ACC112 (cell line): ENCODE measurements around the gene KHDC4.
"Not testable (repeated sequence)": the region's sequence is repeated elsewhere in the genome, so short reads cannot be mapped to it uniquely, and the experiment has no call there.

Source experiments
- H2AFZ ChIP-seq: fragments of 200-600 bp; sonication (generic); one replicate; pipeline ENCODE4 v1.6.0; 2017; ENCODE audit warnings: antibody characterized with exemption, low read length; ENCODE audit not compliant: unreplicated experiment
- H3K27ac ChIP-seq: fragments of 200-600 bp; sonication (generic); 2 replicates; pipeline ENCODE4 v1.5.1; 2014; ENCODE audit warnings: low read depth, mild to moderate bottlenecking, antibody characterized with exemption, low read length, moderate library complexity
- H3K27me3 ChIP-seq: fragments of 200-600 bp; sonication (generic); 2 replicates; pipeline ENCODE4 v1.6.1; 2014; ENCODE audit warnings: mild to moderate bottlenecking, antibody characterized with exemption, low read length, moderate library complexity, mixed read lengths; ENCODE audit not compliant: insufficient read depth
- H3K36me3 ChIP-seq: fragments of 200-600 bp; sonication (generic); 2 replicates; pipeline ENCODE4 v1.6.1; 2016; ENCODE audit warnings: mild to moderate bottlenecking, antibody characterized with exemption, low read length, moderate library complexity, mixed read lengths; ENCODE audit not compliant: insufficient read depth
- H3K4me1 ChIP-seq: fragments of 200-600 bp; sonication (generic); one replicate; pipeline ENCODE4 v1.6.1; 2016; ENCODE audit warnings: low read length, mixed read lengths; ENCODE audit not compliant: insufficient read depth, unreplicated experiment, control insufficient read depth
- H3K4me3 ChIP-seq: fragments of 200-600 bp; sonication (generic); 2 replicates; pipeline ENCODE4 v1.5.1; 2014; ENCODE audit warnings: mild to moderate bottlenecking, low read depth, low read length
- H3K79me2 ChIP-seq: fragments of 200-600 bp; sonication (generic); one replicate; pipeline ENCODE4 v1.6.0; 2016; ENCODE audit warnings: low read length; ENCODE audit not compliant: control insufficient read depth, unreplicated experiment, insufficient read depth

The KHDC4 gene

DNA sequence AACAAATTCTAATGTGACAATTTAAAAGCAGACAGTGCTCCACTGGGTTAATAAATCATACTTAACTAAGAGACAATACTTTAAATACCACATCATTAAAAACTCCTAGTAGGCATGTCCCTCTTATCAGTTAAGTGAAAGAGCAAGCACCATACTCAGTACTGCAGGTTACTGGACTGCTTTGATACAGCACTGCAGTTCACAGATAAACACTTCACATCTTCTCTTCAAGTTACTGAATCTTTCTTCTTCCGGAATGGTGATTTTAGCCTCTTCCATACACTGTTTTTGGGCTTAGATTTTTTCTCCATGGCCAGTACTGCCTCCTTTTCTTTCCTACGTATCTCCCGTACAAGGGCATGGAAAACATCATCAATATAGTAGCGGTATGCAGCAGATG is 34.1 kb downstream of the KHDC4 start:
- peaks cover 41% of the 10 kb centered on the region for H3K36me3 ChIP-seq

DNA sequence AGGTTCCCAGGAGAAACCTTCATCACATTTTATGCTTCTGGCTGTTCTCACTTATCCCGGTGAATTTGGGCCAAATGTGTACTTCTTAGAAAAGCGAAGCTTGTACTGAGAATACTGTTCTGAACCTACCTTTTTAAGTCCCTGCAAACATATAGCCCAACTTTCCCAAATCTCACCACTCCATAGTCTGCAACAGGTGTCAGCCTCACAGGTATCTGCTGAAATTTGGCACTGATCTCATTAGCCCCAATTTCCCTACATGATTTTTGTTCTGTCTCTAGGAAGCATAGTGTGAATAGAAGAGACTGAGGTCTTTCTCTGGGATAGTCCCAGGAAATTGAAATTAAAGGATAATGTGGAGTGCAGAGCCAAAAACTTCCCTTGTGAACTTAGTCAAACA is 34.5 kb downstream of the KHDC4 start:
- peaks cover 37% of the 10 kb centered on the region for H3K36me3 ChIP-seq
- no peaks in the 10 kb centered on the region for H3K27me3 ChIP-seq

More for the DNA sequence above, 34.1 kb downstream of the KHDC4 start:
- Histone ChIP-seq H3K27me3 (no peaks in the 10 kb centered on the region), H3K79me2 (peaks cover 4% of the 10 kb centered on the region), H3K4me1 (peaks cover 4% of the 10 kb centered on the region), H3K27ac (no peak overlapping the region), H2AFZ (no peak overlapping the region), H3K4me3 (no peak overlapping the region)

DNA sequence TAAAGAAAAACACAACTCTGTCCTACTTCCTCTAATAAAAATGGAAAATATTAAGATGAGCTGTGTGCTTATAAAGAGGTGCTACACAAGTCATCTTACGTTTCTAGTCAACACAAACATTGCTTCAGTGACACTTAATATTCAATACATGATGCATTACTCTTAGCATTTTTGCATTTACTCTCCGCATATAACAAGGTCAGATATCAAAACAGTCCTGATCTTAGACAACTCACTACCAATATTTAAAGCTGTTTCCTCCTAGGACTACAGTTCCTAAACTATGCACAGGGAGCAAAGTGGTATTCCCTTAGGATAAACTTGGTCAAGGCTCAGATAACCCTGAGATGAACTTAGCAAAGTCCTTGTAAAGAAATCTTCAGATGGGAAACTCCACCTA is 35.3 kb downstream of the KHDC4 start:
- Histone ChIP-seq H3K36me3 (peaks cover 30% of the 10 kb centered on the region), H3K27ac (0 out of 2 replicates have a peak overlapping the region, but pooled peaks have one; percentile 16), H3K4me1 (peaks cover 7% of the 10 kb centered on the region), H3K27me3 (no peaks in the 10 kb centered on the region), H2AFZ (no peak overlapping the region), H3K79me2 (no peaks in the 10 kb centered on the region), H3K4me3 (no peak overlapping the region)

More for the DNA sequence above, 34.5 kb downstream of the KHDC4 start:
- Histone ChIP-seq H3K79me2 (no peaks in the 10 kb centered on the region), H3K4me1 (peaks cover 4% of the 10 kb centered on the region), H2AFZ (no peak overlapping the region), H3K4me3 (no peak overlapping the region), H3K27ac (no peak overlapping the region)

DNA sequence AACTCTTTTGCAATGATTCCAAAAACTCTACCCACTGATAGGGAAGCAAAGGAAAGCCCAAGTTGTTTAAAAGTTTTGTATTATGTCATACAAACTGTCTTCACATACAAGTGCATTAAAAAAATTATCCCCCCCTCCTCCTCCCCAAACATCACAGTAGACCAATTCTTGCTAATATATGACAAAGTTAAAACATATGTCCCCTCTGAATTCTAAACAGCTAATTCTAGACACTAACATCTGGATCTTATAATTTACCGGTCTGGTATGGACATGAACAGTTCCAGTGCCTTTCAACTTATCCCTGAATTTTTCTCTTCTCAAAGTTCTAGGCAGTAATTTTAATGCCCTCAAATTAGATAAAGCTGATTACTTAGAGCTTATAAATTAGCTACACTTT is 36.5 kb downstream of the KHDC4 start:
- Histone ChIP-seq H2AFZ (no peak overlapping the region), H3K27me3 (no peaks in the 10 kb centered on the region), H3K79me2 (no peaks in the 10 kb centered on the region), H3K27ac (no peak overlapping the region), H3K4me3 (no peak overlapping the region), H3K36me3 (peaks cover 27% of the 10 kb centered on the region), H3K4me1 (peaks cover 18% of the 10 kb centered on the region)

DNA sequence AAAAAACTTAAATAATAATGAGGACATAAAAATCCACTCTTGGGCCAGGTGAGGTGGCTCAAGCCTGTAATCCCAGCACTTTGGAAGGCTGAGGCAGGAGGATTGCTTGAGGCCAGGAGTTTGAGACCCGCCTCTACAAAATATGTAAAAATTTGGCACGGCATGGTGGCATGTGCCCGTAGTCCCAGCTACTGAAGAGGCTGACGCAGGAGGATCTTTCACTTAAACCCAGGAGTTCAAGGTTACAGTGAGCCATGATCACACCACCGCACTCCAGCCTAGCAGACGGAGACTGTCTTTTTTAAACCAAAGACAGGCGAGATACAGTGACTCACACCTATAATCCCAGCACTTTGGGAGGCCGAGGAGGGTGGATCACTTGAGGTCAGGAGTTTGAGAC is 37.7 kb downstream of the KHDC4 start:
- not testable (repeated sequence) for H3K27me3 ChIP-seq, H2AFZ ChIP-seq, H3K79me2 ChIP-seq, H3K4me3 ChIP-seq, H3K27ac ChIP-seq
- Histone ChIP-seq H3K36me3 (peaks cover 27% of the 10 kb centered on the region), H3K4me1 (peaks cover 25% of the 10 kb centered on the region)

DNA sequence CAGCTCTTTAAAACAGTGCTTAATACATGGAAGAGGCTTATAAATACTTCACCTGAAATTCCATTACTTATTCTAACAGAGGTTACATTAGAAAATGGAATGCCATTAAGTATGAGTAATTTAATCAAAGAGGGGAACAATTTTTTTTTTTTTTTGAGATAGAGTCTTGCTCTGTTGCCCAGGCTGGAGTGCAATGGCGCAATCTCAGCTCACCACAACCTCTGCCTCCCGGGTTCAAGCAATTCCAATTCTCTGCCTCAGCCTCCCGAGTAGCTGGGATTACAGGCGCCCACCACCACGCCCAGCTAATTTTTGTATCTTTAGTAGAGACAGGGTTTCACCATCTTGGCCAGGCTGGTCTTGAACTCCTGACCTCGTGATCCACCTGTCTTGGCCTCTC is 38.6 kb downstream of the KHDC4 start:
- not testable (repeated sequence) for H3K4me3 ChIP-seq, H3K79me2 ChIP-seq, H2AFZ ChIP-seq, H3K27me3 ChIP-seq
- Histone ChIP-seq H3K4me1 (peaks cover 25% of the 10 kb centered on the region), H3K27ac (0 out of 2 replicates have a peak overlapping the region, but pooled peaks have one; percentile 16), H3K36me3 (peaks cover 27% of the 10 kb centered on the region)

DNA sequence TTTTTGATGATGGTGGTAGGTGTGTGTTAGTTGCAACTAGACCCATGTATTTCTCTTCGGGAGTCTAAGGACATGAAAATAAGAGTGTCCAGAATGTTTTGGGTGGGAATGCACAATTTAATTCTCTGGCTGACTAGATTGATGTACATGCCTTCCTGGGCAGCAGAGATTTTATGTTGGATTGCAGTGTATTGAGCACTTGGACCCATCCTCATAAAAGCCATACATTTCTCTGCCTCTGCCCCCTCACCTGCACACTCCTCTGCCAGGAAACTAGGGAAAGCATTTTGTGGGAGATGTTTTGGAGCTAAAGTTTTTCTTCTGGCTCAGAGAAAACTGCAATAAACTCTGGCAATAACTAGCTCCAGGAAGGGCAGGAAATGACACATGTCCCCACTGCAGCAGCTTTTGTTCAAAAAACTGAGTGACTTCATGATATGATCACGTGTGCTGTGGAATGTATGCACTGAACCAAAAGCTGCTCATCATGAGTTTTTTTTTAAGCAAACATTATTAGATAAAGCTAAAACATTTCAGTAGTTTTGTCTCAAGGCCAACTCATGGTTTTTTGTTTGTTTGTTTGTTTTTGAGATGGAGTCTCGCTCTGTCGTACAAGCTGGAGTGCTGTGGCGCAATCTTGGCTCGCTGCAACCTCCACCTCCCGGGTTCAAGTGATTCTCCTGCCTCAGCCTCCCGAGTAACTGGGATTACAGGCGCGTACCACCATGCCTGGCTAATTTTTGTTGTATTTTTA is 40.6 kb downstream of the KHDC4 start:
- Histone ChIP-seq H3K36me3 (peaks cover 9% of the 10 kb centered on the region), H3K4me3 (peak overlapping the region; percentile 45), H3K27me3 (no peaks in the 10 kb centered on the region), H3K4me1 (peaks cover 38% of the 10 kb centered on the region), H3K27ac (peak overlapping the region; percentile 98), H2AFZ (no peak overlapping the region), H3K79me2 (no peaks in the 10 kb centered on the region)

DNA sequence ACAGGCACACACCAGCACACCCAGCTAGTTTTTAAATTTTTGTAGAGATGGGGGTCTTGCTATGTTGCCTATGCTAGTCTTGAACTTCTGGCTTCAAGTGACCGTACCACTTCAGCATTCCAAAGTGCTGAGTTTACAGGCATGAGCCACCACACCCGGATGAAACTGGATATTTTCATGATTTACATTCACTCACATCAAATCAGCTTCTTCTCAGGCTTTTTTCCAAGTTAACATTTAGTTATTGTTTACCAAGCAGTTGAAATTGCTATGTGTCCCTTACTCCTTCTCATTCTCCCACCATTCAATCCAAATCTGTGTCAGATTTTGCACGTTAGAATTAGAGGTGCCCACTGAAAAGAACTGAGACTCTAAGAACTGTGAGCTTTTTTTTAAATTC is 41.4 kb downstream of the KHDC4 start:
- Histone ChIP-seq H3K27me3 (no peaks in the 10 kb centered on the region), H3K27ac (peak overlapping the region; percentile 98), H3K36me3 (peaks cover 4% of the 10 kb centered on the region), H3K4me1 (peaks cover 36% of the 10 kb centered on the region), H3K4me3 (peak overlapping the region; percentile 45), H3K79me2 (no peaks in the 10 kb centered on the region), H2AFZ (no peak overlapping the region)

DNA sequence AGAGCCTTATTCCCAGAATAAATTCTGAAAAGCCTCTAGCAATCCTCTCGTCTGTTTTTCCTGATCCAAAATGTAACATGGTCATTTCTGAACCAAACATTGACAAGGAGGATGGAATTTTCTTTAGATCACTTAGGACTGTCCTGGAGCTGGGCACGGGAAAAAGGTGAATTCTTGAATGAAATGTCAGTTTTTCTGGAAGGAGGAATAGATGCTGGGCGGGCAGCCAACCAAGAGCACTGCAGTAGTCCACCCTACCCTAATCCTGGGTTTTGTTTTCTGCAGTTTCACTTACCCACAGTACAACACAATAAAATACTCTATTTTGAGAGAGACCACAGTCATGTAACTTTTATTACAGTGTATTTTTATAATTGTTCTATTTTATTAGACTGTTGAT is 44.0 kb downstream of the KHDC4 start:
- no peak overlapping the region for H2AFZ ChIP-seq
- H3K36me3 ChIP-seq, result no peaks in the 10 kb centered on the region
- peak overlapping the region; percentile 81 for H3K27ac ChIP-seq
- no peak overlapping the region for H3K4me3 ChIP-seq
- no peaks in the 10 kb centered on the region for H3K79me2 ChIP-seq
- H3K4me1 ChIP-seq, result peaks cover 36% of the 10 kb centered on the region
- no peaks in the 10 kb centered on the region for H3K27me3 ChIP-seq

DNA sequence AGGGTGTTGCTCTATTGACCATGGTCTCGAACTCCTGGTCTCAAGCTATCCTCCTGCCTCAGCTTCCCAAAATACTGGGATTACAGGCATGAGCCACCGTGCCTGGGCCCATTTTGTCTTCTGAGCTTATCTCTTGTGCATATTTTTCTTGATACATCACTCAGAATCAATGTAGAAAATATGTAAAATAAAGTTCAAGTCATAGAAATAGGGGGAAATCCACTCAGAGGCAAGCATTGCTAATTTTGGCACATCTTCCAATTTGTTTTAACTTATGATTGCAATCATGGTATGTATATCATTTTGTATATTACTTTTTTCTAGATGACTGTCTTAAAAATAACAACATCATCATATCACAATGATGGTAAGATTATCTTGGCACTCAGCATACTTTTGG is 44.6 kb downstream of the KHDC4 start:
- H2AFZ ChIP-seq, result no peak overlapping the region
- H3K4me3 ChIP-seq, result no peak overlapping the region
- H3K4me1 ChIP-seq, result peaks cover 40% of the 10 kb centered on the region
- peak overlapping the region; percentile 81 for H3K27ac ChIP-seq
- no peaks in the 10 kb centered on the region for H3K79me2 ChIP-seq
- H3K27me3 ChIP-seq, result no peaks in the 10 kb centered on the region
- no peaks in the 10 kb centered on the region for H3K36me3 ChIP-seq

DNA sequence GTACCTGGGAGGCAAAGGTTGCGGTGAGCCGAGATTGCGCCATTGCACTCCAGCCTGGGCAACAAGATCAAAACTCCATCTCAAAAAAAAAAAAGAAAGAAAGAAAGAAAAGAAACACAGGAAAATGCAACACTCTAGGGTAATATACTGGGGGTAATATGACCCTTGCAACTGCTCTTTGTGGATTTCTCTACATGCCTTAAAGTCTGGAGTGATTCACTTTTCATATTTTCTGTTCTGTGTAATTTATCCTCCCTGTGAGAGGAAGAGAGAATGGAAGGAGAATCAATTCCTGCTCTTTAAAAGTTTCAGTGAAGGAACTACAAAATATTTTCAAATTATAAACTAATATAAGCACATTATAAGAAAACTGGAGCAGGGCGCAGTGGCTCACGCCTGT is 45.7 kb downstream of the KHDC4 start:
- Histone ChIP-seq H3K4me3 (no peak overlapping the region), H3K27me3 (no peaks in the 10 kb centered on the region), H2AFZ (no peak overlapping the region), H3K27ac (no peak overlapping the region), H3K36me3 (no peaks in the 10 kb centered on the region), H3K79me2 (no peaks in the 10 kb centered on the region), H3K4me1 (peaks cover 35% of the 10 kb centered on the region)
